HG02970 (cell line): ENCODE data around the gene ODR4.
A peak's percentile ranks its signal among the peaks of the same experiment; 100 is the strongest.
"Not testable (repeated sequence)": the region's sequence is repeated elsewhere in the genome, so short reads cannot be mapped to it uniquely, and the experiment has no call there.

ENCODE experiments used
- ATAC-seq: cut with Tn5 transposase; IDR thresholded peaks from one replicate; pipeline ENCODE4 v1.9.1; 2021; ENCODE audit warnings: mild to moderate bottlenecking, moderate library complexity, moderate number of reproducible peaks; ENCODE audit not compliant: unreplicated experiment, low FRiP score

ODR4 gene

GRCh38 chr1:186420923-186421322, 45.3 kb downstream of the ODR4 start:
- ATAC-seq, result peak; percentile 81

GRCh38 chr1:186421446-186421845, 45.8 kb downstream of the ODR4 start:
- ATAC-seq, result no peak

GRCh38 chr1:186424539-186424938, 48.9 kb downstream of the ODR4 start:
- no peak for ATAC-seq

- no peak for ATAC-seq
Measured at GRCh38 chr1:186426118-186426517, 50.5 kb downstream of the ODR4 start.

- no peak for ATAC-seq
Measured at GRCh38 chr1:186429017-186429416, 53.4 kb downstream of the ODR4 start.

GRCh38 chr1:186435336-186435735, 59.7 kb downstream of the ODR4 start:
- no peak for ATAC-seq

GRCh38 chr1:186438567-186438966, 62.9 kb downstream of the ODR4 start:
- ATAC-seq, result no peak

- no peak for ATAC-seq
Measured at GRCh38 chr1:186440584-186440983, 64.9 kb downstream of the ODR4 start.

- no peak for ATAC-seq
Measured at GRCh38 chr1:186442651-186443375, 67.2 kb downstream of the ODR4 start.

- ATAC-seq, result no peak
Measured at GRCh38 chr1:186443638-186444037, 68.0 kb downstream of the ODR4 start.

GRCh38 chr1:186446152-186446551, 70.5 kb downstream of the ODR4 start:
- no peak for ATAC-seq

GRCh38 chr1:186454981-186455380, 79.3 kb downstream of the ODR4 start:
- ATAC-seq, result no peak

GRCh38 chr1:186456729-186457255, 81.2 kb downstream of the ODR4 start:
- ATAC-seq, result no peak

- not testable (repeated sequence) for ATAC-seq
Measured at GRCh38 chr1:186459161-186459560, 83.5 kb downstream of the ODR4 start.

- no peak for ATAC-seq
Measured at GRCh38 chr1:186461014-186461413, 85.4 kb downstream of the ODR4 start, which contains the start of gene PDC. Gene PDC, minus strand, starts transcription at chr1:186461114. Its CDS starts 11,655 bp downstream, at chr1:186449459.

GRCh38 chr1:186463511-186463910, 87.9 kb downstream of the ODR4 start:
- ATAC-seq, result no peak

- no peak for ATAC-seq
Measured at GRCh38 chr1:186463926-186464325, 88.3 kb downstream of the ODR4 start.

- ATAC-seq, result not testable (repeated sequence)
Measured at GRCh38 chr1:186465491-186465890, 89.9 kb downstream of the ODR4 start.

- no peak for ATAC-seq
Measured at GRCh38 chr1:186465946-186466345, 90.3 kb downstream of the ODR4 start.
